Activated naive CD8-positive, alpha-beta T cell treated with anti-CD3 and anti-CD28 coated beads, Interleukin-2, amount 50 U/mL, for 16 hours (primary cell): ENCODE data around the gene DISP2.

Experiments
- DNase-seq: peaks from one replicate; pipeline ENCODE4 v3.0.0-alpha.2; 2020; ENCODE audit warnings: low read depth, low spot score

The DISP2 gene

DNA sequence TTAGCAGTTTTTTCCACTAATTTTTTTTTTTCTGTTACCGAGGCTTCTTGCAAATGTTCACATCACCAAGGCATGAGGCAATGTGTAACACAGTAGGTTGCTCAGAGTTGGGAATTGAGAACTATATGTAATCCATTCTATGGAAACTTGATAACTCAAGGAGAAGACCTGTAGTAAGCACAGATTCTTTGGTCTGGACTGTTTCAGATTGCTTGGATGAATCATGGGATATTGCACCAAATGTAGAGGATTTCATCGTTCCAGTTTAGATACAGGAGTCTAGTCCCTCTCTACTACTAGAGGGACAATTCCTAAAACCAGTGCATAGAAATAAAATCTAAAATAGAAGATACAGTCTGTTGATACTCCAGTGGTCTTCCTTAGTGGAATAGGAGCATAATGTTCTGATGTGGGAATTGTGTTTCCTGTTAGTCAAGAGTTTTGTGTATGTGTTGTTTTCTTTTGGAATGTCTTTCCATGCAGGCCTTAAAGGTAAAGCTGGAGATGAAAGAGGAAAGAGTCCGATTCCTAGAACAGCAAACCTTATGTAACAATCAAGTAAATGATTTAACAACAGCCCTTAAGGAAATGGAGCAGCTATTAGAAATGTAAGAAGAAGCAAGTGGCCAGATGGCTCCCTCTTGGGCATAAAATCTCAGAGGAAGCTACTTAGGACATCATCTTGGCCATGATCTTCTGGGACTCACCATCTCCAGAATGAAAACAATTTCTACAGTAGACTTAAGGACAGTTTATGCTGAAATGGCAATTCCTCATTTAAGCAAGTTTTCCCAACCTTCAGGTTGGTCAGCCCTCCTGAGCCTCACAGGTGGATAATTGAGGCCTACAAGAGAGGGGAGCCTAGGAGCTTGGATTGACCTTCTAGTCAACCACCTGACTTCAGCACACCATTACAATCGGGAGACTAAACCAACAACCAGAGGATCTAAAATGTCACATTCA is 35.2 kb downstream of the DISP2 start:
- no peak for DNase-seq

DNA sequence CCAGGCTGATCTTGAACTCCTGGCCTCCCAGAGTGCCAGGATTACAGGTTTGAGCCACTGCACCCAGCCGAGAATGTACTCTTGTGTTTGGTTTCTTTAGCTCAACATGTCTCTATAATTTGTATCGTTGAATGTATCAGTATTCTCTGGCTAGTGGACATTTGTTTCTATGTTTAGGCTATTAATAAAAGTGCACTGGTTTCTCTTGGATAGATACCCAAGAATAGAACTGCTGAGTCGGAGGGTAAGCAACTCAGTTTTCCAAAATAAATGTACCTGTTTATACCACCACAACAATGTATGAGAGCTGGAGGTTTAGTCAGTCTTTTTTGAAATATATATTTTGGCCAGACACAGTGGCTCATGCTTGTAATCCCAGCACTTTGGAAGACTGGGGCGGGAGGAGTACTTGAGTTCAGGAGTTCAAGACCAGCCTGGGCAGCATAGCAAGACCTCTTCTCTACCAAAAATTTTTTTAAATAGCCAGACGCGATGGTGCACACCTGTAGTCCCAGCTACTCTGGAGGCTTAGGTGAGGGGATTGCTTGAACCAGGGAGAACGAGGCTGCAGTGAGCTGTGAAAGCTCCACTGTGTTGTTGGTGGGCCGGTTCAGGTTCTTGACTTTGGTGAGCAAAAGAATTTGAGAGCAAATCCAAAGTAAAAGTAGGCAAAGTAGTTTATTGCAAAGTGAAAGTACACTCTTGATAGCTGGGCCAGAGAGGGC is 39.8 kb downstream of the DISP2 start:
- no peak for DNase-seq

DNA sequence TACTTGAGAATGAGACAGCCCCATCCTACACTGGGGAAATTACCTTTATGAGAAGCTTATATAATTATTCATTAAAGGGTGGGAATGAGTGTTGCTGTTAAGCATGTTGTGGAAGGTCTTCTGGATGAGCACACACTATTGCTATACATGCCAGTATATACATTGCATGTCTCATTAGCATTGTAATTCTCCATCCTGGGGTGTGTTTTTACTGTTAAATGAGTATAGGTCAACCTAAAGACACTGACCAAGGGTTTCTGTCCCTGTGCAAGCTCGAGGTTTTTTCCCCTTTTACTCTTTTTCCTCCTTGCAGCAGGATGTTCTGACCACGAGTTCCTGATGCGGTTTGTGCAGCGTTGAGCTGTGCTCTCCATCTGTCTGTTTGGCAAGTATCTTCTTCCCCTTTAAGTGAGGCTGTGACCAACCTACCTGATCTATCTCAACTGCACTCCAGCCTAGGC is 40.4 kb downstream of the DISP2 start:
- DNase-seq, result no peak

DNA sequence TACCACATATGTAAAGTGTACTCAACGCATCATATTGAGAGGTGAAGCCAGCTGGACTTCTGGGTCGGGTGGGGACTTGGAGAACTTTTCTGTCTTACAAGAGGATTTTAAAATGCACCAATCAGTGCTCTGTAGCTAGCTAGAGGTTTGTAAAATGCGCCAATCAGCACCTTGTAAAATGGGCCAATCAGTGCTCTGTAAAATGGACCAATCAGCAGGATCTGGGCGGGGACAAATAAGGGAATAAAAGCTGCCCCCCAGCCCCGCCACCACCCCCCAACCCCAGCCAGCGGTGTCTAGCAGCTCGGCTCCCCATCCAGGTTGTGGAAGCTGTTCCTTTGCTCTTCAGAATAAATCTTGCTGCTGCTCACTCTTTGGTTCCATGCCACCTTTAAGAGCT is 41.4 kb downstream of the DISP2 start:
- DNase-seq, result no peak

DNA sequence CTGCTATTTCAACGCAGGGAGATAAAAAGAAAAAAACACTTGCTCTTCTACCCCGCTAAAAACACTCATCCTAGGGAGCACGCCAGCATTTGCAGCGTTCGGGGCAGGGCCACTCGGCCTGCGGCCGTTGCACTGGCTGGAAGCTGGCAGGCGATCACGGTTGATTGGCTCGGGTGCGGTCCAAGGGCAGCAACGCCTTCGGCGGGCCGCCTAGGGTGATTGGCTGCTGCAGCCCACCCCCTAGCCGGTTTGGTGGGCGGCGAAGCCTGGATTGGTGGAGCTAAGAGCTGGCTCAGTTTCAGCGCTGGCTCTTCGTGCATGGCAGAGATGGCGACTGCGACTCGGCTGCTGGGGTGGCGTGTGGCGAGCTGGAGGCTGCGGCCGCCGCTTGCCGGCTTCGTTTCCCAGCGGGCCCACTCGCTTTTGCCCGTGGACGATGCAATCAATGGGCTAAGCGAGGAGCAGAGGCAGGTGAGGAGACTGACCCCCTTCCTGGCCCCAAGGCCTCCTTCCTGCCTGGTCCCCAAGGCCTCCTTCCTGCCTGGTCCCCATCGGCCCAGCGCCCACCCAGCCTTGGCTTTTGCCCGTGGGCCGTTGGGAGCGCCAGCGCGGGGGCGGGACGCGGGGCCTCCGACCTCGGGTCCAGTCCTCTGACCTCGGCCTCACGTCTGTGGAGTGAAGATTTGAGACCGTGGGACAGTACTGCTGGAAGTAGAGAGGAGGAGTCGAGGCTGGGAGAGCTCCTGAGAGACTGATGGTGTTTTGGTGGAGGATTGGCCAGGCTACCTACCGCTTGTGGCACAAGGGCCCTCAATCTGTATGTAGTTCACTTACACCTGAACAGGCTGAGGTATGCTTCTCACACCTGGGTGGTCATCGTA is 47.7 kb downstream of the DISP2 start, which contains the start of gene IVD:
Gene IVD (plus strand): TSS at position 295 of the 881 bp plus-strand sequence. CDS start 33 bp downstream, at position 328.
- DNase-seq, result peak; percentile 89

DNA sequence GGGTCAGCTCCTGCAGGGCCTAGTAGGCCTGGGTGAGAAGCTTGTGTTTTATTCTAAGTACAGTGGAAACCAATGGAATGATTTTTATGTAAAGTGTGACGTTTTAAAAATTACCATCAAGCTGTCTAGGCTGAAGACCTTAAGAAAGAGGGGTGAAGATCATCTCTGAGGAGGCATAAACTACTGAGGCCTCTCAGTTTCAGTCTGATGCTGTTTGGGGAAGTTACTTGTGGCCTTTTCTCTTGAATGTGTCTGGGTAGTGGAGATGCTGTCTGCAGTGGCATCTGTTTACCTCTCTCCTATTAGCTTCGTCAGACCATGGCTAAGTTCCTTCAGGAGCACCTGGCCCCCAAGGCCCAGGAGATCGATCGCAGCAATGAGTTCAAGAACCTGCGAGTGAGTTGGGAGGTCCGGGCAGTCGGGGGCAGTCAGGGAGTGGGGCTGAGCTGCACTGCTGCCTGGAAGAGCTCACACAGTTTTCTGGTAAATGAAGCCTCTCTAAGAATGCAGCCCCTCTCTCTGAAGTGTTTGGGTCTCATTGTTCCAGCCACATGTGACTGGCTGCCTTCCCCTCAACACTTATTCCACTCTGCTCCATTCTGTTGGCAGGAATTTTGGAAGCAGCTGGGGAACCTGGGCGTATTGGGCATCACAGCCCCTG is 49.4 kb downstream of the DISP2 start:
- DNase-seq, result no peak

DNA sequence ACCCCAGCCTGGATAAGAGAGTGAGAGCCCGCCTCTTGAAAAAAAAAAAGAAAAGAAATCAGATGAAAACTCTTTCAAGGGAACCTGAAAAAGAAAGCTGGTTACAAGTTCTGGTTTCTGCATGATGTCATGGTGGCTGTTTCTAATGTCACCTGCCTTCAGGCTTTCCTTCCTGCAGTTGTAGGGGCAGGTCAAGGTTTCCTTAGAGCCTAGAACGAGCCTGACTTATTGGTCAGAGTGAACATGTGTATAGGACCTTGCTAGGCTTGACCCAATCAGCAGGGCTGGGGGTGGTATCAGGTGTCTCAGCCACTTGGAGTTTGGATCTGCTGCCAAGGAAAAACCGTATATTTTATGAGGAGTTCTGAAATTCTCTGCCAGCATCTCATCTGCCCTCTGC is 51.3 kb downstream of the DISP2 start:
- DNase-seq, result no peak

DNA sequence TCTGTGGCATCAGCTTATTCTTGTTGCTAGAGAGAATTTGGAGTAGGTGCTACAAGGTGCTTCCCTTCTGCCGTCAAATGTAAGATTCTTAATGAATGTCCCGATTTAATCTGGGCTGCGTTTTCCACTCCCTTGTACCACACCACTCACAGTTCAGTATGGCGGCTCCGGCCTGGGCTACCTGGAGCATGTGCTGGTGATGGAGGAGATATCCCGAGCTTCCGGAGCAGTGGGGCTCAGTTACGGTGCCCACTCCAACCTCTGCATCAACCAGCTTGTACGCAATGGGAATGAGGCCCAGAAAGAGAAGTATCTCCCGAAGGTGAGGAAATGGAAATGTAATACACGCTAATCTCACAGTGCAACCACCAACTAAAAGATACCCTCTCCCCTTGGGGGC is 52.5 kb downstream of the DISP2 start:
- DNase-seq, result no peak

DNA sequence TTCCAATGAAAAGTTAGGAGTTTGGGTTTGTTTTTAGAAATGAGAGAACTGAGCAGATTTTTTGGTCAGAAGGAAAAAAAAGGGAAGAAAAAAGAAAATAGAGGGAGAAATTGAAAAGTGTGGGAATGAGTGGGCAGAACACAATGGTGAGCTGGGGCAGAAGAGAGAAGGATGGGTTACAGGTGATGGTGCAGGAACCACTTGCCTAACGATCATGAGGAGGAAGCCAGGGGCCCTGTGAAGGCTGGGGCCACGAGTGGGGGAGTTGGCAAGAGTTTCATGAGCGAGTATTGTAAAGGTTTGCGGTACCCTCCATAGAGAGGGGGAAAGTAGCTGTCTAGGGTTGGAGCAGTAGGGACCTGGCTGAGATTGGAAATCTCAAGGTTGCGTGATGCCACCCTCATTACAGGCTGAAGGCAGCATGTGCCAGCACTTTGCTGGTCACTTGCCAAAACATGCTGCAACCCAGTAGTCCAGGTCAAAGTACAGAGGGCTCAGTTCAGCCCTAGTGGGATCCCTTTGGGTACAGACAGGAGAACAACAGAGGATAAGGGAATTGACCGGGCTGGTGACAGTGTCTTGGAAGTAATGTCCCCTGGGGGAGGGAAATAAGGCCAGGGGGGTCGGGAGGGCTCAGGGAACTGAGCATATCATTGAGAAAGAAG is 54.2 kb downstream of the DISP2 start:
- no peak for DNase-seq

DNA sequence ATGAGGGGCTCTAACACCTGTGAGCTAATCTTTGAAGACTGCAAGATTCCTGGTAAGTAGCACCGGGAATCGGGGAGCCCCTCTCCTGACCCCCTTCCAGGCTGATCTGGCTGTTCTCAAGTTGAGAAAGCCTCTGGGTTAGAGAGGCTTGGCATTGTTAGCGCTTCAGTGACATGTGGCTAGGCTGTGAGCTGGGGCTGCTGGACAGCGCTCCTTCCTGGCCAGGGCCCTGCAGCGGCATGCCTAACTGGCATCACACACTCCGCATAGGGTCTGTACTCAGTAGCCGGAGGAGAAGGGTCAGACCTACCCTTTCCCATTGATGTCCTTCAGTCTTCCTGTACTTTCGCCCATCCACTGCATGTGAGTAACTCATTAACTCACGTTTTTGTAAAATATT is 55.0 kb downstream of the DISP2 start:
- no peak for DNase-seq

DNA sequence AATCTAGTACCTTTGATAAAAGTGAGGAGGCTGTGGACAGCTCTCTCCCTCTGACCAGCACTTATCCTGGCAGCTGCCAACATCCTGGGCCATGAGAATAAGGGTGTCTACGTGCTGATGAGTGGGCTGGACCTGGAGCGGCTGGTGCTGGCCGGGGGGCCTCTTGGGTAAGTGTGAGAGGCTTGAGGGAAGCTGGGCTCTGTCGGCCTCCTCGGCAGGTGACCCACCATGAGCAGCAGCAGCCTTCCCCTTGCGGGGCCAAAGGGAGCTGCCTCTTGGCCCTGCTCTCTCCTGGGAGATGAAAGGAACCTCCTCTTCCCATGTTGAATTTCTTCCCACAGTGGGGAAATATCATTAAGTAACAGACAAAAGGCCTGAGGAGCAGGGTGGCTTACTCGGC is 56.8 kb downstream of the DISP2 start:
- DNase-seq, result no peak

DNA sequence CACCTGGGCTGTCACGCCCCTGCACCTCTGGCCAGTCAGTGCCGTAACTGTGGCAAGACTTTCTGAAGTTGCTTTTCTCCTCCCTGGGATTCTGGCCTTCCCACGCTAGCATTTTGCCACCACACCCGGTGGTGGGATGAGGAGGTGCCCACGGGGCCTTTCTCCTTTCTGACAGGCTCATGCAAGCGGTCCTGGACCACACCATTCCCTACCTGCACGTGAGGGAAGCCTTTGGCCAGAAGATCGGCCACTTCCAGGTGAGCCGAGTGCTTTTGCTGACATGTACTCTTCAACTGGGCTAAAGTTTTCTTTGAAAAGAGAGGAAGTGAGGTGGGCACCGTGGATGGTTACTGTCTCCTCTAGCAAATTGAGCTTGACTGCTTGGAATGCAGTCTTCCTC is 57.2 kb downstream of the DISP2 start:
- no peak for DNase-seq

DNA sequence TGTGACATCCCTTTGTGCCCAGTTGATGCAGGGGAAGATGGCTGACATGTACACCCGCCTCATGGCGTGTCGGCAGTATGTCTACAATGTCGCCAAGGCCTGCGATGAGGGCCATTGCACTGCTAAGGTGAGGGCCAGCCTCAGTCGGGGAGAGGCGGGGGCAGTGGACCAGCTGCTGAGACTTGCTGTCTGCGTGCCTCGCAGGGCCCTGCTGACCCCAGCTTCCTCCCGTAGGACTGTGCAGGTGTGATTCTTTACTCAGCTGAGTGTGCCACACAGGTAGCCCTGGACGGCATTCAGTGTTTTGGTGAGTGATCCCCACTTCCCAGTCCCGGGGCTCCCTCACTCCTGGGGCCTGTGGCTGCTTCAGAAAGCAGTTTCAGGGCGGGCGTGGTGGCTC is 58.0 kb downstream of the DISP2 start:
- no peak for DNase-seq

DNA sequence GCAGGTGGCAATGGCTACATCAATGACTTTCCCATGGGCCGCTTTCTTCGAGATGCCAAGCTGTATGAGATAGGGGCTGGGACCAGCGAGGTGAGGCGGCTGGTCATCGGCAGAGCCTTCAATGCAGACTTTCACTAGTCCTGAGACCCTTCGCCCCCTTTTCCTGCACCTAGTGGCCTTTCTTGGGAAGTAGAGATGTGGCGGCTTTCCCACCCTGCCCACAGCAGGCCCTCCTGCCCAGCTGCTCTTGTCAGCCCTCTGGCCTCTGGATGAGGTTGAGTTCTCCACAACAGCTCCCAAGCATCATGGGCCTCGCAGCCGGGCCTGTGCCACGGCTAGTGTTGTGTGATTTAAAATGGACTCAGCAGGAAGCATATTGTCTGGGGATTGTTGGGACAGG is 60.1 kb downstream of the DISP2 start:
- no peak for DNase-seq

DNA sequence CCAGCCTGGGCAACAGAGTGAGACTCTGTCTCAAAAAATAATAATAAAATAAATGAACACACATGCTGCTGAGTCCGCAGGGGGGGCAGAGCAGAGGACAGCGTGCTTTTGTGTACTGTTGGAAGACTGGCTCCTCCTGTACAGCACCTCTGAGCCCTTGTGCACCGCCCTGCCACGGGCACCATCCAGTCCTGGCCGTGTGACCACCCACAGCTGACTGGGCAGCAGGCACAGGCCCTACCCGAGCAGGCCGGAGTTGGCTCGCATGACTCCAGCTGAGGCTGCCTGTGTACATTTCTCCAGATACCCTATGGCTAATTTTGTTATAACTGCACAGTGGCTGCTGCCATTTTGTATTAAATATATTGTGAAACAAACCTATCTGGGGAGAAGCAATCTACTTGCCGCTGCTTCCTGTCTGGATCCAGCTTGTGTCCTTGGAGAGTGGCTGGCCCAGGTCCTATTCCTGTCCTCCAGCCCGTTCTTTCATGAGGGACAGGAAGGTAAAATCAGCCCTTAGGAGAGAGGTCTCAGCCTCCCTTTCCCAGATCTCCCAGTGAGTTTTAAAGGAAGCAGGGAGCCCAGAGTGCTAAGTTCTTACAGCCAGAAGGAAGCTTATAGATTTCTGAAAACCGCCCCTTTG is 62.2 kb downstream of the DISP2 start:
- no peak for DNase-seq

DNA sequence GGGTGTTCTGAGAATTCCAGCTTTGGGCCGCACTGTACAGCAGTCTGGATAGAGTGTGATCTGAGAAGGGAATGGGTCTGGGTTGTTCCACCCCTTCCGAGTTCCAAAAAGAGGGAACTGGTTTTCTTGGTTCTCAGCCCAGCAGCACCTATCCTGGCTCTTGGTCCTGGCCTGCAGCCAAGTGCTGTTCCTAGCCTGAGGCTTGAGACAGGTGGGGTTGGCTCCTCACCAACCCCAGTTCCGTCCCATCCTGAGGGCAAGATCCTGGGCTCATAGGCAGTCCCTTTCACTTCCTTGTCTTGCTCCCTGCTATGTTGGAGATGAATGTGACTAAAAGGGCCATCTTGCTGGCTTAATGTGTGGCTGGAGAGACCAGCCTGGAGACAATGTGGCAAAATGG is 62.8 kb downstream of the DISP2 start:
- no peak for DNase-seq

DNA sequence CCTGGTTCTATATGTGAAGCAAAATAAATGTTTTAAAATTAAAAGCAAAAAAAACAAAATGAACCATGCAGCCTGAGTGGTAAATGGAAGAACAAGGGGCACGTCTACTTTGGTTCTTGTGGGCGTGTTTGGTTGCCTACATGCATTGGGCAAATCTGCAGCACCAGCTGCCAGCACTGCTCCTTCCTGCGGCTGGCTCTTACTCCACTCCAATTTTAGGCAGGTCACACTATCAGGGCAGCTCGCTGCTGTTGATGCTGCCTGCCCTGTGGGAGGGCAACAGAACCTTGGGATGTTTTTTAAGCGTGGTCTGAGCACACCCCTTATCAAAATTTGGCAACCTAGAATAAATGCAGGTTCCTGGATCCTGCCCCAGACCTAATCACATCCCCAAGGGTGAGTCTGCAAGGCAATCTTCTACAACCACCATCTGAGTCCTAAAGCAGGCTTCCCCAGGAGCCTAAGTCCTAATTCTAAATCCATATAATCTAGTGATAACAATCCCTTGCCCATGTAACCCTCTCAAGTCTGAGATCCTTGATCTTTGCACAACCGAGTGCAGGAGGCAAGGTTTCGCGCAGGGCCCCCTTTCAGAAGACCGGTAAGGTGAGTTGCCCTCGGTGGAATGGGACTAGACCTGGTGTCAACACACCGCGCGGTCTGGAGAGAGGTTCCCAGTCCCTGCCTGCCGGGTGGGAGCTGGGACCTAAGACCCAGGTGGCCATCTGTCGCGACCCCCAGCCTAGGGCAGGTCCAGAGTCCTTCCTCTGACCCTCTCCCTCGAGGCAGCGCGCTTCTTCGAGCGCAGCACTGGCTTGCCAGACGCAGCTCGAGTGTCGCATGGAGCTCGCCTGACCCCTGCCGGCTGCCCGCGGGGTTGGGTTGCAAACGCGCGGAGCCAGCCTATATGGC is 63.5 kb downstream of the DISP2 start:
- DNase-seq, result peak; percentile 64

DNA sequence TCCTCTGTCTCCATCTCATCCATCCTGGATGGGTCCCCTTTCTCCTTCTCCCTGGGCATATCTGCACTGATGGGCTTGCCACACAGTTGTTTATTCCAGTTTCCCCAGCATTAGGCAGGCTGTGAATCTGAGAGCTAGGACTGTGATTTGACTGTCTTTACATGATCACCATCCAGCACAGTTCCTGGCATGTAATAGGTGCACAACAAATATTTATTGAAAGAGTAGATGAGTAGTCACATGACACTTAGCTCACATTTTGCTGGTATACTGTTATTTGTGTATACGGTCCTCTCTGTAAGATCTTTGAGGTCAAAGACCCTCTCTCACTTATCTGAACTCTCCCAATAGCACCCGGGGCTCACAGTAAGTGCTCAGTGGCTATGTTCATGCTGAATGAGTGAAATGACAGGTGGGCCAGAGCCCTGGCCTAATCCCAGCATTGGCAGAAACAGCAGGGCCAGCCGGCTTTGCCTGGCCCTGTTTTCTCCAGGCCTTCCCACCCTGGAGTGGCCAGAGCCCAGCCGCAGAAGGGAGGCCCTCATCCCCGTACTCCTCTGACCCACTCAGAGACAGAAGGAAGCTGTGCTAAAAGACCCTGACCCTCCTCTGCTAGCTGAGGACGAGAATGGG is 66.6 kb downstream of the DISP2 start:
- DNase-seq, result no peak

DNA sequence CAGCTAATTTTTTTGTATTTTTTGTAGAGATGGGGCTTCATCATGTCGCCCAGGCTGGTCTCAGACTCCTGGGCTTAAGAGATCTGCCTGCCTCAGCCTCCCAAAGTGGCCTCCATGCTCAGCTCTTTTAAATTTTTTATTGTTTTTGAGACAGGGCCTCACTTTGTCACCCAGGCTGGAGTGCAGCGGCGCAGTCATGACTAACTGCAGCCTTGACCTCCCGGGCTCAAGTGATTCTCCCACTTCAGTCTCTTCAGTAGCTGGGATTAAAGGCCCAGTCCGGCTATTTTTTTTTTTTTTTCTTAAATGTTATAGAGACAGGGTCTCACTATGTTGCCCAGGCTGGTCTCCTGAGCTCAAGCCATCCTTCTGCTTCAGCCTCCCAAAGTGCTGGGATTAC is 67.7 kb downstream of the DISP2 start:
- DNase-seq, result no peak
